ENCODE data around the gene CTU2.
A peak's percentile ranks its signal among the peaks of the same experiment; 100 is the strongest.

The CTU2 gene

DNA sequence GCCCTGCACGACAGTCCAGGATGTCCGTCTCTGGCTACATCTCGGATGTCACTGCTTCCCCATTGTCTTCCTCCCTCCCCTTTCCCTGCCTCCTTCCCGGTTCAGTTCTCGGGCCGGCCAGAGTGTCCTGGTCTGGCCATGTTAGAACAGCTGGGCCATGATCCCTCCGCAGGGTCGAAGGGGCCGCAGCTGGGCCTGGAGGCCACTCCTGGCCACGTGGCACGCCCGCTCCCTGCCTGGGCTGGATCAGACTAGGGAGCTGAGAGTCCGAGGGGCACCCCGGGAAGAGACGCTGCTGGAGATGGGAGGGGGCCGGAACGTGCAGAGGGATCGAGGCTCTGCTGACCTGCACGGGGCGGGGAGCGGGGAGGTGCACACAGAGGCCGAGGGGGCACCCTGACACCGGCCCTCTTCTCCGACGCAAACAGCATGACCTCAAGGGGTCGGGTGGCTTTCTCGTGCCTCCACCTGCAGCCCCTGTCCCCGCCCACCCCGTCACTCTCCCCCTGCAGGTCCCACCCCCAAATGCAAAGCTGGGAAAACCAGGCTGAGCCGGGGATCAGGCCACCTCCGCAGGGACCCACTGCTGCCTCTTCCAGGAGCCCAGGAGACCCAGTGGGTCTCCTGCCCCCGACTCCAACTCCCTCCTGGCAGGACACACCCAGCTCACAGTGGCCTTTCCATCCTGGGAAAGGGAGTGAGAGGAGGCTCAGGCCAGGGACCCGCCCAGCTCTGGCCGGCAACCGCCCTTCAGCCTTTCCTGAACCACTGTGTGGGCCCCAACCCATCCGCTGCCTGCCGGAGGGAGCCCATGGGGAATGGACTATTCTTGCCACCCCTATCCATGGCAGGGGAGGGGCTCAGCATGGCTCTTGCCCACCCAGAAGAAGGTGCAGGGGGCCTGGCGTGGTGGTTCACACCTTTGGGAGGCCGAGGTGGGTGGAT lies 38.5 kb downstream of the CTU2 start:
- no peak for DNase-seq (ENCODE audit: low read depth)
- TF ChIP-seq, protein P1, sequence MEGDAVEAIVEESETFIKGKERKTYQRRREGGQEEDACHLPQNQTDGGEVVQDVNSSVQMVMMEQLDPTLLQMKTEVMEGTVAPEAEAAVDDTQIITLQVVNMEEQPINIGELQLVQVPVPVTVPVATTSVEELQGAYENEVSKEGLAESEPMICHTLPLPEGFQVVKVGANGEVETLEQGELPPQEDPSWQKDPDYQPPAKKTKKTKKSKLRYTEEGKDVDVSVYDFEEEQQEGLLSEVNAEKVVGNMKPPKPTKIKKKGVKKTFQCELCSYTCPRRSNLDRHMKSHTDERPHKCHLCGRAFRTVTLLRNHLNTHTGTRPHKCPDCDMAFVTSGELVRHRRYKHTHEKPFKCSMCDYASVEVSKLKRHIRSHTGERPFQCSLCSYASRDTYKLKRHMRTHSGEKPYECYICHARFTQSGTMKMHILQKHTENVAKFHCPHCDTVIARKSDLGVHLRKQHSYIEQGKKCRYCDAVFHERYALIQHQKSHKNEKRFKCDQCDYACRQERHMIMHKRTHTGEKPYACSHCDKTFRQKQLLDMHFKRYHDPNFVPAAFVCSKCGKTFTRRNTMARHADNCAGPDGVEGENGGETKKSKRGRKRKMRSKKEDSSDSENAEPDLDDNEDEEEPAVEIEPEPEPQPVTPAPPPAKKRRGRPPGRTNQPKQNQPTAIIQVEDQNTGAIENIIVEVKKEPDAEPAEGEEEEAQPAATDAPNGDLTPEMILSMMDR (IDR thresholded peaks at IDR 0.05; ENCODE audit: control insufficient read depth, extremely low read depth, insufficient read depth) = no peak
- H3K4me3 ChIP-seq (ENCODE audit: low read depth, low read length) = no peak overlapping the region

- H3K4me3 ChIP-seq (ENCODE audit: low read depth, low read length) = no peak overlapping the region
- no peak for DNase-seq (ENCODE audit: low read depth)
- TF ChIP-seq, protein P1 (IDR thresholded peaks at IDR 0.05; ENCODE audit: control insufficient read depth, extremely low read depth, insufficient read depth) = no peak
Measured at GRCh38 chr16:88746506-88746905, 40.2 kb downstream of the CTU2 start.

DNA sequence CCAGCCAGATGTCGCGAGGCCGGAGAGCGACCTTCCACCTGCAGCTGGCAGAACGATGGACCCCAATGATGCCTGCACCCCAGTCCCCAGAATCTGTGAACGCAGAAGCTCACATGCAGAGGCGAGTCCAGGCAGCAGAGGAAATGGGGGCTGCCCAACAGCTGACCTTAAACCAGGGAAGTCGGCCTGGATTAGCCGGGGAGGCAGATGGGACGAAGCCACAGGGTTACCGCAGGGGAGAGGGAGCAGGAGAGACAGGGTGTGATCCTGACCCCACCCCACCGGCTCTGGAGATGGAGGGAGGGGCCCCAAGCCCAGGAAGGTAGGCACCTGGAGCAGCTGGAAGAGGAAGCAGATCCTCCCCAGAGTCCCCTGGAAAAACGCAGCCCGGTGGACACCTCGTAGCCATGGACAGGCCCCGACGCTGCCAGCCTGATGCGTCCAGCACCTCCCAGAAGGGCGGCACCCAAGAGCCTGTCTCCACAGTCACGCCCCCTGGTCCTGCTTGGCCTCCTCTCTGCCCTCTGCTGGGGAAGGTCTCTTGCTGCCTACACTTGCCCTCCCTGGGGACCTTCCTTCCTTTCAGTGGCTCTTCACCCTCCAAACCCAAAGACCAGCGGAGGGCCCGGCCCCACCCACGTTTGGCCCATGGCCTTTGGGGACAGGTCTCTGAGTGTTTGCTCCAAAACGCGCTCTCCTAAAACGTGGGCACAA lies 41.4 kb downstream of the CTU2 start:
- TF ChIP-seq, protein P1 (IDR thresholded peaks at IDR 0.05; ENCODE audit: control insufficient read depth, extremely low read depth, insufficient read depth) = peak; percentile 50
- no peak for DNase-seq (ENCODE audit: low read depth)
- no peak overlapping the region for H3K4me3 ChIP-seq (ENCODE audit: low read depth, low read length)

GRCh38 chr16:88748364-88748763 lies 42.1 kb downstream of the CTU2 start:
- DNase-seq (ENCODE audit: low read depth) = no peak
- TF ChIP-seq, protein P1 (IDR thresholded peaks at IDR 0.05; ENCODE audit: control insufficient read depth, extremely low read depth, insufficient read depth) = no peak
- H3K4me3 ChIP-seq (ENCODE audit: low read depth, low read length) = no peak overlapping the region

GRCh38 chr16:88749358-88749757 lies 43.1 kb downstream of the CTU2 start:
- TF ChIP-seq, protein P1 (IDR thresholded peaks at IDR 0.05; ENCODE audit: control insufficient read depth, extremely low read depth, insufficient read depth) = no peak
- no peak overlapping the region for H3K4me3 ChIP-seq (ENCODE audit: low read depth, low read length)
- no peak for DNase-seq (ENCODE audit: low read depth)

- TF ChIP-seq, protein P1 (IDR thresholded peaks at IDR 0.05; ENCODE audit: control insufficient read depth, extremely low read depth, insufficient read depth) = no peak
- no peak overlapping the region for H3K4me3 ChIP-seq (ENCODE audit: low read depth, low read length)
- DNase-seq (ENCODE audit: low read depth) = no peak
Measured at GRCh38 chr16:88750854-88751253, 44.6 kb downstream of the CTU2 start.
